OCI-LY3 (cell line): Measurements from ENCODE around the gene UNC80.

Experiments used
- H2AFZ ChIP-seq: fragments of 200-600, 300-600 bp; shearing (Covaris generic); 2 replicates; pipeline ENCODE4 v1.6.0; 2014; ENCODE audit warnings: antibody characterized with exemption, low read depth, low read length
- H3K27ac ChIP-seq: fragments of 200-600, 300-600 bp; sonication (generic); 2 replicates; pipeline ENCODE4 v1.5.1; 2014; ENCODE audit warnings: mild to moderate bottlenecking, low read length, moderate library complexity, mixed read lengths
- H3K27me3 ChIP-seq: fragments of 200-600, 300-600 bp; sonication (generic); 2 replicates; pipeline ENCODE4 v1.6.1; 2014; ENCODE audit warnings: low read depth, low read length, mixed read lengths
- H3K36me3 ChIP-seq: fragments of 200-600, 300-600 bp; sonication (generic); replicated peaks from 2 replicates; pipeline ENCODE3; 2014; ENCODE audit warnings: low read depth, low read length, mixed read lengths
- H3K4me1 ChIP-seq: fragments of 300-600, 200-600 bp; sonication (generic); 2 replicates; pipeline ENCODE4 v1.6.1; 2014; ENCODE audit warnings: low read length, mixed read lengths
- H3K4me2 ChIP-seq: fragments of 200-600, 300-600 bp; sonication (generic); 2 replicates; pipeline ENCODE4 v1.6.1; 2014; ENCODE audit warnings: low read length, mixed read lengths
- H3K4me3 ChIP-seq: fragments of 300-600, 200-600 bp; sonication (generic); 2 replicates; pipeline ENCODE4 v1.5.1; 2014; ENCODE audit warnings: antibody characterized with exemption, mild to moderate bottlenecking, low read length, moderate library complexity
- H3K79me2 ChIP-seq: fragments of 300-600, 200-600 bp; shearing (Covaris generic); 2 replicates; pipeline ENCODE4 v1.6.1; 2014; ENCODE audit warnings: mild to moderate bottlenecking, low read length, mixed read lengths
- H3K9ac ChIP-seq: fragments of 300-600, 200-600 bp; shearing (Covaris generic); 2 replicates; pipeline ENCODE4 v1.6.0; 2014; ENCODE audit warnings: mild to moderate bottlenecking, low read length, moderate library complexity
- H3K9me3 ChIP-seq: fragments of 200-600, 300-600 bp; shearing (Covaris generic); 2 replicates; pipeline ENCODE4 v1.6.1; 2014; ENCODE audit warnings: low read length, mixed read lengths; ENCODE audit not compliant: insufficient read depth
- H4K20me1 ChIP-seq: fragments of 200-600, 300-600 bp; sonication (generic); 2 replicates; pipeline ENCODE4 v1.6.1; 2016; ENCODE audit warnings: low read length, mixed read lengths; ENCODE audit not compliant: insufficient read depth
- CTCF ChIP-seq: fragments of 200-600, 300-600 bp; sonication (generic); IDR thresholded peaks from 2 replicates; pipeline ENCODE4 v1.5.1; 2014; ENCODE audit warnings: antibody characterized with exemption, low read length, low read depth
- EZH2phosphoT487 ChIP-seq: fragments of 200-600 bp; shearing (Covaris generic); IDR thresholded peaks from 2 replicates; pipeline ENCODE4 v1.6.1; 2018; ENCODE audit warnings: antibody characterized with exemption, mixed run types, low read depth

UNC80 gene

DNA sequence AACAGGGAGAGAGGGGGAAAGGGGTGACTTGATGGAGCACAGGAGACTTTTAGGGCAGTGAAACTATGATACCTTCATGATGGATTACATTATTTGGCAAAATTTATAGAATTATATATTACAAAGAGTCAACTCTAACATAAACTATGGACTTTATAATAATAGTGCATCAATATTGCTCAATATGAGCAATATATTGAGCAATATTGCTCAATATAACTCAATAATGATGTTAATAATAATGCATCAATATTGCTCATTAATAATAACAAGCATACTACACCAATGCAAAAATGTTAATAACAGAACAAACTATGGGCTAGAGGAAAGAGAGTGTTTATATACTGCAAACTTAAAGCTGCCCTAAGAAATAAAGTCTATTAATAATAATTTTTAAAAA, 3.1 kb upstream of the UNC80 start:
- no peaks in the 10 kb centered on the region for H3K4me1 ChIP-seq
- H2AFZ ChIP-seq = no peak overlapping the region
- no peaks in the 10 kb centered on the region for H3K79me2 ChIP-seq

DNA sequence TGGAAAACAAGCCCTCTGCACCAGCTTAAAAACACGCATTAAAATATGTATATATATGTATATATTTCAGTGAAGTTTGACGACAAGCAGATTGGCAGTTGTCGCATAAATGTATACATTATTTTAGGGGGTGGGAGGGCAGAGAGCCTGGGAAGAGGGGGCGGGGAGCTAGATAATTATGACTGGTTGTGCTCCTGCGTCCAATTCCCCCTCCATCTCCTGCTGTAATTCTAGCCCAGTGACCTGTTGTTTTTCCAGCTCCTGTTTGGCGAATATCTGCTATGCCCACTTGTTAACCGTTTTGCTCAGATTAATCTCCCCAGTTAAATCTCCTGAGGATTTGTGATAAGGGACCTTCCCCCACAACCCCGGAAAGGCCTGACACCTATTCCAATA, 656 bp downstream of the UNC80 start:
- H3K27me3 ChIP-seq = no peaks in the 10 kb centered on the region
- no peak overlapping the region for H3K27ac ChIP-seq
- TF ChIP-seq CTCF (no peak), EZH2phosphoT487 (no peak)

More for the DNA sequence above, 3.1 kb upstream of the UNC80 start:
- Histone ChIP-seq H3K36me3 (no peaks in the 10 kb centered on the region), H3K4me3 (no peak overlapping the region), H3K9ac (no peak overlapping the region), H3K9me3 (no peaks in the 10 kb centered on the region), H3K27me3 (no peaks in the 10 kb centered on the region), H3K4me2 (no peak overlapping the region), H4K20me1 (no peaks in the 10 kb centered on the region), H3K27ac (no peak overlapping the region)
- no peak for TF ChIP-seq EZH2phosphoT487
- TF ChIP-seq CTCF = no peak

GRCh38 chr2:209773377-209773776, 1.7 kb downstream of the UNC80 start:
- Histone ChIP-seq H3K27ac (no peak overlapping the region), H3K79me2 (no peaks in the 10 kb centered on the region), H3K27me3 (0 out of 2 replicates have a peak, but pooled peaks cover 3% of the 10 kb centered on the region), H3K9ac (no peak overlapping the region), H3K36me3 (no peaks in the 10 kb centered on the region), H3K4me2 (no peak overlapping the region), H4K20me1 (no peaks in the 10 kb centered on the region), H3K9me3 (no peaks in the 10 kb centered on the region), H3K4me1 (no peaks in the 10 kb centered on the region), H2AFZ (no peak overlapping the region), H3K4me3 (no peak overlapping the region)
- TF ChIP-seq EZH2phosphoT487 = no peak
- no peak for TF ChIP-seq CTCF

More for the DNA sequence above, 656 bp downstream of the UNC80 start:
- Histone ChIP-seq H3K4me1 (no peaks in the 10 kb centered on the region), H4K20me1 (no peaks in the 10 kb centered on the region), H3K36me3 (no peaks in the 10 kb centered on the region), H3K4me2 (no peak overlapping the region), H2AFZ (no peak overlapping the region), H3K4me3 (no peak overlapping the region), H3K79me2 (no peaks in the 10 kb centered on the region), H3K9ac (no peak overlapping the region), H3K9me3 (no peaks in the 10 kb centered on the region)

- Histone ChIP-seq H3K9me3 (no peaks in the 10 kb centered on the region), H2AFZ (no peak overlapping the region), H3K27me3 (no peaks in the 10 kb centered on the region), H3K27ac (no peak overlapping the region), H4K20me1 (no peaks in the 10 kb centered on the region), H3K4me1 (peaks cover 10% of the 10 kb centered on the region; the same call in 1 of the 2 replicates), H3K9ac (no peak overlapping the region), H3K36me3 (no peaks in the 10 kb centered on the region), H3K79me2 (no peaks in the 10 kb centered on the region), H3K4me3 (no peak overlapping the region), H3K4me2 (no peak overlapping the region)
- TF ChIP-seq EZH2phosphoT487 = no peak
- TF ChIP-seq CTCF = no peak
These were observed 15.8 kb downstream of the UNC80 start for GRCh38 chr2:209787416-209787815.
